Body of pancreas (tissue), 4 donors: ENCODE results near the gene DNAJC21. TPM values are rescaled to one million over a fixed set of nuclear protein-coding genes. Genes with fewer than 3 reads are reported as not detected.

Source experiments
- ATAC-seq: fragments of 150-250 bp; one replicate; pipeline ENCODE4 v1.9.1; 2016
- DNase-seq, 4 donors: peaks; one replicate each; pipeline ENCODE4 v3.0.0-alpha.2; 2019
- H3K27ac ChIP-seq, 4 donors: fragments of 200-600 bp; sonication (generic); 1 replicate in 3 of 4; 2 replicates in 1 of 4; pipeline versions ENCODE4 v1.5.1 to v1.6.1; 2016 to 2019; ENCODE audit warnings: mild to moderate bottlenecking in 1 of 4, mixed read lengths in 1 of 4, moderate library complexity in 1 of 4
- H3K27me3 ChIP-seq, 2 donors: fragments of 200-600 bp; sonication (generic); one replicate each; pipeline ENCODE4 v1.6.0; 2016; ENCODE audit warnings: mild to moderate bottlenecking in 1 of 2
- H3K36me3 ChIP-seq, 2 donors: fragments of 200-600 bp; sonication (generic); replicated peaks in 1 of 2; 2 replicates each; pipeline ENCODE4 v1.5.1; 2016; ENCODE audit warnings: low read depth in 2 of 2; ENCODE audit not compliant: insufficient read depth in 1 of 2
- H3K4me1 ChIP-seq: fragments of 200-600 bp; sonication (generic); one replicate; pipeline ENCODE4 v1.6.0; 2016
- H3K4me3 ChIP-seq, 2 donors: fragments of 200-600 bp; sonication (generic); 1 replicate in 1 of 2; 2 replicates in 1 of 2; pipeline ENCODE4 v1.5.1; 2016 to 2019
- H3K9me3 ChIP-seq, 3 donors: fragments of 200-600 bp; sonication (generic); 1 replicate in 2 of 3; 2 replicates in 1 of 3; pipeline ENCODE4 v1.5.1; 2016
- POLR2A ChIP-seq, 3 donors: fragments of 450-650 bp; IDR thresholded peaks; one replicate each; pipeline ENCODE4 v1.6.1; 2016; ENCODE audit warnings: antibody characterized with exemption in 3 of 3, mild to moderate bottlenecking in 2 of 3
- WGBS, 2 donors: methylation state at CpG; one replicate each; pipeline ENCODE4 v1.1.5; 2017; 5-methylcytosine and 5-hydroxymethylcytosine counted together
- intact Hi-C: fragments of 100-400 bp; cut with DNase I; formaldehyde crosslinking; loops from one replicate; pipeline ENCODE4 v1.15.1; 2023
- total RNA-seq, 2 donors: library from RNA; depleted of rRNA; stranded (reverse); fragments of >200 nt; gene quantifications; one replicate each; pipeline ENCODE4 v1.1.0, GENCODE V29; 2016
- TF ChIP-seq, protein P1 (sequence below), 7 experiments: fragments of 450-650 bp in 4 of 7; fragments of 200-600 bp in 3 of 7; sonication (generic) in 3 of 7; IDR thresholded peaks; one replicate each; pipeline ENCODE4 v1.5.1; 2016 to 2019; ENCODE audit warnings: antibody characterized with exemption in 7 of 7

The DNAJC21 gene
- total RNA-seq, 2 donors from 2014 or later = 26.7 to 29.6 TPM

DNA sequence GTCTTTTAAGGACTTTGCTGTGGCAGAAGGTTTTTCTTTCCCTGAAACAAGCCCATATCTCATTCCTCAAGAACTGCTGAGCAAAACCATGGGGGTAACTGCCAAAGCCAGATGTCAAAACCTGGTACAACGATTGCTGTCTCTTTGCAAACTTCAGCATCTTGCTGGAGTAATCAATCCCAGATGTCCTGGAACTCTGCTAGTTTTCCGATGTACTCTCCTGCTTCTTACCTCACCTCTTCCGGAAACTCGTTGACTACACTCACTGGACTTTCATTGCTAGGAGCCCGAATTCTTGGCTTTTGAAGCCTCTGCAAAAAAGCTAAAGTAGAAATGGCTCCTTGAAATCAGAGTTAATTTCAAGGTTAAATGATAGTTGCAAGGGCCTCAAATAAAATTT lies 37.4 kb upstream of the DNAJC21 start:
- Histone ChIP-seq H3K4me1 (no peaks in the 10 kb centered on the region), H3K36me3 (no peaks in the 10 kb centered on the region), H3K9me3 (no peaks in the 10 kb centered on the region), H3K27me3 (no peaks in the 10 kb centered on the region), H3K4me3 (no peak overlapping the region), H3K27ac (no peak overlapping the region)
- DNase-seq = no peak
- intact Hi-C loops = no loop called here
- WGBS, 2 donors = 67 to 72% methylated on average over 5 of the region's 5 CpGs
- TF ChIP-seq POLR2A (IDR thresholded peaks at IDR 0.05) = no peak
- TF ChIP-seq, protein P1, sequence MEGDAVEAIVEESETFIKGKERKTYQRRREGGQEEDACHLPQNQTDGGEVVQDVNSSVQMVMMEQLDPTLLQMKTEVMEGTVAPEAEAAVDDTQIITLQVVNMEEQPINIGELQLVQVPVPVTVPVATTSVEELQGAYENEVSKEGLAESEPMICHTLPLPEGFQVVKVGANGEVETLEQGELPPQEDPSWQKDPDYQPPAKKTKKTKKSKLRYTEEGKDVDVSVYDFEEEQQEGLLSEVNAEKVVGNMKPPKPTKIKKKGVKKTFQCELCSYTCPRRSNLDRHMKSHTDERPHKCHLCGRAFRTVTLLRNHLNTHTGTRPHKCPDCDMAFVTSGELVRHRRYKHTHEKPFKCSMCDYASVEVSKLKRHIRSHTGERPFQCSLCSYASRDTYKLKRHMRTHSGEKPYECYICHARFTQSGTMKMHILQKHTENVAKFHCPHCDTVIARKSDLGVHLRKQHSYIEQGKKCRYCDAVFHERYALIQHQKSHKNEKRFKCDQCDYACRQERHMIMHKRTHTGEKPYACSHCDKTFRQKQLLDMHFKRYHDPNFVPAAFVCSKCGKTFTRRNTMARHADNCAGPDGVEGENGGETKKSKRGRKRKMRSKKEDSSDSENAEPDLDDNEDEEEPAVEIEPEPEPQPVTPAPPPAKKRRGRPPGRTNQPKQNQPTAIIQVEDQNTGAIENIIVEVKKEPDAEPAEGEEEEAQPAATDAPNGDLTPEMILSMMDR (IDR thresholded peaks at IDR 0.05) = no peak
- ATAC-seq = no peak

DNA sequence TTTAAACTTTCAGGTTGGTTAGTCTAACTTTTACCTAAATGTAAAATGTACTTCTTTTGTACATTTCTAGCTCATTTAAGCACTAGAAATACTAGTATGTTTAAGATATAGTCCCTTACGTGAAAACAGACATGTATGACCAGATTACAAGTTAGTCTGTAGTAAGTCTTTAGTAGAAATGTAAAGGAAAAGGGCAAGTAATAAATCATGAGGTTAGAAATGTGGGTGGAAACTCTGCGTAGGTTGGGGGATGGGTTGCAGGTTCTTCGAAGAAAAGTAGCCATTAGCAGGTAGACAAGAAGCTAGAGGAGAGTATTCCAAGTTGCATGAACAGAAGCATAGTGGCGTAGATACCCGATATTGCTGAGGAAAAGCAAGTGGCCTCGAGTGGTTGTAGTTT lies 36.9 kb upstream of the DNAJC21 start:
- DNase-seq (no peak), ATAC-seq (no peak)
- Histone ChIP-seq H3K36me3 (no peaks in the 10 kb centered on the region), H3K27ac (no peak overlapping the region), H3K27me3 (no peaks in the 10 kb centered on the region), H3K9me3 (no peaks in the 10 kb centered on the region), H3K4me3 (no peak overlapping the region), H3K4me1 (no peaks in the 10 kb centered on the region)
- intact Hi-C loops = no loop called here
- 82 to 87% methylated on average over 6 of the region's 6 CpGs for WGBS, 2 donors
- TF ChIP-seq, protein P1 (IDR thresholded peaks at IDR 0.05) = no peak
- no peak for TF ChIP-seq POLR2A (IDR thresholded peaks at IDR 0.05)

DNA sequence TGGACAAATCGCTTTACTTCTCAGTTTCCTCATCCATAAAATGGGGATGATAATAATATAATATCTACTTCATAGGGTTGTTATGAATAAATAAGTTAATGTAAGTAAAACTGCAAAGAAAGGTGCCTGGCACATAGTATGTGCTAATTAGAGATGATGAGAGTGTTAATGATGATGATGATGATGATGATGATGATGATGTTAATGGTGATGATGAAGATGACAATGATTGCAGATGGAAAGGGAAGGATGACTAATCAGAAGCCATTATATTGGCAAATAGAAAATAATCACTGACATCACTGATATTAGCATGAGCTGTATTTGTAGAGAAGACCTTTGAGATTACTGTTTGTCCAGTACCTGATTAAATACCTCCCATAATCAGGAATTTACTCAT lies 34.6 kb upstream of the DNAJC21 start:
- no peaks in the 10 kb centered on the region for H3K9me3 ChIP-seq
- H3K27ac ChIP-seq = no peak overlapping the region
- TF ChIP-seq POLR2A (IDR thresholded peaks at IDR 0.05) = no peak
- TF ChIP-seq, protein P1 (IDR thresholded peaks at IDR 0.05) = no peak
- H3K36me3 ChIP-seq = no peaks in the 10 kb centered on the region
- 93 to 97% methylated on average over 1 of the region's 1 CpG for WGBS, 2 donors
- DNase-seq (no peak), ATAC-seq (no peak)
- no peak overlapping the region for H3K4me3 ChIP-seq
- intact Hi-C loops = loop anchor here (5.0 kb wide), 2 partner anchors 372 to 417 kb away; no protein-coding TSS in a partner anchor
- no peaks in the 10 kb centered on the region for H3K4me1 ChIP-seq
- no peaks in the 10 kb centered on the region for H3K27me3 ChIP-seq

DNA sequence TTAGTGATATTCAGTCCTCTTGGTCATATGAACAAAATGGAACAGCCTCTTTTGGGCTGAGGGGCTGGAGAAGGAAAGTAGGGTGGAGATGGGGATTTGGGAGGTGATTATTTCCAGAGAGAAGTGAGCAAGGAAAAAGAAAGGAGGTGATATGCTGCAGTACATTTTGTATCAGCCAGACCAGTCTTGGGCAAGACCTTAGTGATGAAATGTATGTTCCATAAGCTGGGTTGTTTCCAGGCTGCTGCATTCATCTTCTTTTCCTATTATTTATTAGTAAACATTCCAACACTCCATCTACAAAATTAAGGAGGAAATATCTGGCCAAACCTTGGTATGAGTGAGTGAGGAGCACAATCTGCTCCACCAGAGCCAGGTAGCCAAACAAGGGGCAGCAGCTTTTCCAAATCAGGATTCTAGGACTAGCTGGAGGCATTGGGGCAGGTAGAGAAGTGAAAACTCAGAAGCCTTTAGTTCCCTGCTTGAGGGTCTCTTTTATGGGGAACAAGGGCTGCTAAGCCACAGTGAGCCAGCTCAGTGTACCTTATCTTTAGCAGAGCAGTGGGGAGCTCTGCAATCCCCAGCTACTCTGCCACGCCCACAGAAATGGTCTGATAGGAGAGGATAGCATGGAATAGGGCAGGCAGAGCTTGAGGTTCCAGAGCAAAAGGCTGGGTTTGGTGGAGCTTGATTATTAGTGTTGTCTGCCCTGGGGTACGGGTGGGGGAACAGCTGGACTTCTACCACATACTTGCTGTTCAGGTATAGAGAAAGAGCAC lies 33.5 kb upstream of the DNAJC21 start:
- intact Hi-C loops = loop anchor here (5.0 kb wide), 2 partner anchors 374 to 419 kb away; no protein-coding TSS in a partner anchor
- Histone ChIP-seq H3K9me3 (no peaks in the 10 kb centered on the region), H3K27me3 (no peaks in the 10 kb centered on the region), H3K27ac (no peak overlapping the region), H3K4me1 (no peaks in the 10 kb centered on the region), H3K4me3 (no peak overlapping the region), H3K36me3 (no peaks in the 10 kb centered on the region)
- DNase-seq = no peak
- TF ChIP-seq, protein P1 (IDR thresholded peaks at IDR 0.05) = no peak
- TF ChIP-seq POLR2A (IDR thresholded peaks at IDR 0.05) = no peak
- WGBS, 2 donors = 67 to 75% methylated on average over 1 to 2 of the region's 2 CpGs
- no peak for ATAC-seq

DNA sequence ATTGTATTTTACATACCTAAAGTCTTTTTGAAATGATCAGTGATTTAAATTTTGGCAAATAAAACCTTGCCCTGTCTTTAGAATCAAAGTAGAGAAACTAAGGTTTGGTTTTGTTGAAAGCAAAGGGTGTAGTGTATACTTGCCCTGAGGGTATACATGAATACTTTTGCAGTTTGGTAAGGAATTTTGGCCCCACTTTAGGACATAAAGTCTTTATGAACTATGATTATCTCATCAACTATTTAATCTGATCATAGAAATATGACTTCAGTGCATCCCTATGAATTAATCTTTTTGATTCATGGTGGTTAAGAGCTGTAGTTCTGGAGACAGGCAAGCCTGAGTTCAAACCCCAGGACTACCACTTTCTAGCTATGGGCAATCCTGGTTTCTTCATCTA lies 31.7 kb upstream of the DNAJC21 start:
- H3K27me3 ChIP-seq = no peaks in the 10 kb centered on the region
- H3K9me3 ChIP-seq = no peaks in the 10 kb centered on the region
- ATAC-seq (no peak), DNase-seq (no peak)
- H3K4me1 ChIP-seq = no peaks in the 10 kb centered on the region
- H3K36me3 ChIP-seq = no peaks in the 10 kb centered on the region
- no peak overlapping the region for H3K4me3 ChIP-seq
- TF ChIP-seq POLR2A (IDR thresholded peaks at IDR 0.05) = no peak
- TF ChIP-seq, protein P1 (IDR thresholded peaks at IDR 0.05) = no peak
- no peak overlapping the region for H3K27ac ChIP-seq
- intact Hi-C loops = loop anchor here (5.0 kb wide), 2 partner anchors 375 to 420 kb away; no protein-coding TSS in a partner anchor
